ENCODE results near the gene IFT122. TPM values are rescaled to one million over a fixed set of nuclear protein-coding genes. Genes with fewer than 3 reads are reported as not detected.

The IFT122 gene
- total RNA-seq, 1 donor from 2014 or later = 9.1 TPM

- H3K4me3 ChIP-seq (ENCODE audit: low read depth, low read length) = peak overlapping the region; percentile 74
- peak; percentile 85 for DNase-seq (ENCODE audit: low read depth)
- H3K27me3 ChIP-seq (ENCODE audit: control insufficient read depth, insufficient read depth, low read length) = no peaks in the 10 kb centered on the region
- peaks cover 1% of the 10 kb centered on the region for H3K36me3 ChIP-seq (ENCODE audit: control insufficient read depth, insufficient read depth, low read length)
- peak; percentile 86 for TF ChIP-seq CTCF (IDR thresholded peaks at IDR 0.05; ENCODE audit: insufficient read depth, low read length, poor library complexity, severe bottlenecking)
Observed at GRCh38 chr3:129399145-129399894, 40.7 kb upstream of the IFT122 start.

- Histone ChIP-seq H3K36me3 (ENCODE audit: control insufficient read depth, insufficient read depth, low read length) (peaks cover 1% of the 10 kb centered on the region), H3K27me3 (ENCODE audit: control insufficient read depth, insufficient read depth, low read length) (no peaks in the 10 kb centered on the region), H3K4me3 (ENCODE audit: low read depth, low read length) (no peak overlapping the region)
- TF ChIP-seq CTCF (IDR thresholded peaks at IDR 0.05; ENCODE audit: insufficient read depth, low read length, poor library complexity, severe bottlenecking) = no peak
- no peak for DNase-seq (ENCODE audit: low read depth)
Observed at GRCh38 chr3:129399895-129400357, 40.1 kb upstream of the IFT122 start.

- no peak overlapping the region for H3K4me3 ChIP-seq (ENCODE audit: low read depth, low read length)
- no peaks in the 10 kb centered on the region for H3K27me3 ChIP-seq (ENCODE audit: control insufficient read depth, insufficient read depth, low read length)
- no peak for TF ChIP-seq CTCF (IDR thresholded peaks at IDR 0.05; ENCODE audit: insufficient read depth, low read length, poor library complexity, severe bottlenecking)
- DNase-seq (ENCODE audit: low read depth) = no peak
- no peaks in the 10 kb centered on the region for H3K36me3 ChIP-seq (ENCODE audit: control insufficient read depth, insufficient read depth, low read length)
Observed at GRCh38 chr3:129402210-129402609, 37.8 kb upstream of the IFT122 start.

GRCh38 chr3:129402616-129403015 is 37.4 kb upstream of the IFT122 start:
- no peak for DNase-seq (ENCODE audit: low read depth)
- Histone ChIP-seq H3K27me3 (ENCODE audit: control insufficient read depth, insufficient read depth, low read length) (no peaks in the 10 kb centered on the region), H3K36me3 (ENCODE audit: control insufficient read depth, insufficient read depth, low read length) (no peaks in the 10 kb centered on the region), H3K4me3 (ENCODE audit: low read depth, low read length) (no peak overlapping the region)
- TF ChIP-seq CTCF (IDR thresholded peaks at IDR 0.05; ENCODE audit: insufficient read depth, low read length, poor library complexity, severe bottlenecking) = no peak

GRCh38 chr3:129403450-129403849 is 36.6 kb upstream of the IFT122 start:
- TF ChIP-seq CTCF (IDR thresholded peaks at IDR 0.05; ENCODE audit: insufficient read depth, low read length, poor library complexity, severe bottlenecking) = no peak
- no peak for DNase-seq (ENCODE audit: low read depth)
- H3K27me3 ChIP-seq (ENCODE audit: control insufficient read depth, insufficient read depth, low read length) = no peaks in the 10 kb centered on the region
- H3K36me3 ChIP-seq (ENCODE audit: control insufficient read depth, insufficient read depth, low read length) = no peaks in the 10 kb centered on the region
- no peak overlapping the region for H3K4me3 ChIP-seq (ENCODE audit: low read depth, low read length)

- DNase-seq (ENCODE audit: low read depth) = no peak
- no peaks in the 10 kb centered on the region for H3K36me3 ChIP-seq (ENCODE audit: control insufficient read depth, insufficient read depth, low read length)
- TF ChIP-seq CTCF (IDR thresholded peaks at IDR 0.05; ENCODE audit: insufficient read depth, low read length, poor library complexity, severe bottlenecking) = no peak
Observed at GRCh38 chr3:129404130-129404529, 35.9 kb upstream of the IFT122 start.

More at GRCh38 chr3:129404130-129404529, 35.9 kb upstream of the IFT122 start:
- no peaks in the 10 kb centered on the region for H3K27me3 ChIP-seq (ENCODE audit: control insufficient read depth, insufficient read depth, low read length)
- no peak overlapping the region for H3K4me3 ChIP-seq (ENCODE audit: low read depth, low read length)
